K562 (cell line): ENCODE results near the gene MIDN. TPM values are rescaled to one million over a fixed set of nuclear protein-coding genes. Genes with fewer than 3 reads are reported as not detected.
A peak's percentile ranks its signal among the peaks of the same experiment; 100 is the strongest.

ENCODE experiments used
- BCOR ChIP-seq: fragments of 450-650 bp; IDR thresholded peaks from 2 replicates; pipeline ENCODE4 v1.6.1; 2016
- BMI1 ChIP-seq: fragments of 150-350 bp; IDR thresholded peaks from 2 replicates; pipeline ENCODE4 v1.6.1; 2014; ENCODE audit warnings: low read length
- CHD2 ChIP-seq: IDR thresholded peaks from 2 replicates; pipeline ENCODE4 v1.6.1; 2011; ENCODE audit warnings: low read depth, low read length
- E2F3 ChIP-seq: fragments of 250-450 bp; sonication (Bioruptor Pico); IDR thresholded peaks from 2 replicates; pipeline ENCODE4 v1.4.0; 2020; ENCODE audit warnings: mild to moderate bottlenecking
- FOXP1 ChIP-seq: sonication (generic); formaldehyde crosslinking; IDR thresholded peaks from 2 replicates; pipeline ENCODE4 v1.8.0; 2022; ENCODE audit warnings: mild to moderate bottlenecking, missing genetic modification reagents
- GTF2F1 ChIP-seq: IDR thresholded peaks from 2 replicates; pipeline ENCODE4 v1.6.1; 2011; ENCODE audit warnings: low read depth, low read length, improper control_type of control experiment
- IFI16 ChIP-seq: fragments of 250-450 bp; sonication (Bioruptor Pico); IDR thresholded peaks from 2 replicates; pipeline ENCODE4 v2.1.2; 2022; ENCODE audit warnings: mild to moderate bottlenecking, inconsistent platforms
- KLF1 ChIP-seq: fragments of 450-650 bp; IDR thresholded peaks from 2 replicates; pipeline ENCODE4 v1.6.1; 2016; ENCODE audit warnings: missing genetic modification characterization, missing compliant biosample characterization
- KLF10 ChIP-seq: fragments of 250-450 bp; sonication (Bioruptor Pico); IDR thresholded peaks from 2 replicates; pipeline ENCODE4 v1.6.1; 2021; ENCODE audit warnings: matching md5 sums
- MAFF ChIP-seq: IDR thresholded peaks from 2 replicates; pipeline ENCODE4 v1.6.1; 2012; ENCODE audit warnings: low read length, improper control_type of control experiment
- MTA1 ChIP-seq: fragments of 450-650 bp; IDR thresholded peaks from 2 replicates; pipeline ENCODE4 v1.6.1; 2017; ENCODE audit warnings: borderline replicate concordance
- NFIC ChIP-seq: fragments of 450-650 bp; IDR thresholded peaks from 2 replicates; pipeline ENCODE4 v1.6.1; 2017; ENCODE audit warnings: mild to moderate bottlenecking, inconsistent platforms
- NFYB ChIP-seq: IDR thresholded peaks from 2 replicates; pipeline ENCODE4 v1.6.1; 2011; ENCODE audit warnings: mild to moderate bottlenecking, moderate library complexity; ENCODE audit not compliant: insufficient read length; ENCODE audit errors: extremely low read depth
- NR2F6 ChIP-seq: fragments of 450-650 bp; formaldehyde crosslinking; IDR thresholded peaks from 2 replicates; pipeline ENCODE4 v1.4.0; 2020; ENCODE audit warnings: mild to moderate bottlenecking
- NRF1 ChIP-seq, 2 experiments: fragments of 450-650 bp; IDR thresholded peaks in 1 of 2; conservative IDR thresholded peaks in 1 of 2; 2 replicates each; pipeline ENCODE4 v1.6.1; 2014; ENCODE audit warnings: mild to moderate bottlenecking in 2 of 2
- PCBP2 ChIP-seq: fragments of 200-400 bp; formaldehyde crosslinking; IDR thresholded peaks from 2 replicates; pipeline ENCODE4 v1.6.1; 2018; ENCODE audit warnings: low read length, low read depth, mild to moderate bottlenecking, moderate library complexity; ENCODE audit not compliant: poor library complexity, severe bottlenecking
- PTBP1 ChIP-seq: fragments of 200-400 bp; formaldehyde crosslinking; IDR thresholded peaks from 2 replicates; pipeline ENCODE4 v1.6.1; 2017; ENCODE audit warnings: low read depth, low read length
- RAD21 ChIP-seq, 2 experiments: fragments of 250-450 bp in 1 of 2; fragments of 450-650 bp in 1 of 2; sonication (Bioruptor Pico) in 1 of 2; formaldehyde crosslinking in 1 of 2; IDR thresholded peaks in 1 of 2; conservative IDR thresholded peaks in 1 of 2; 2 replicates each; pipeline versions ENCODE4 v1.4.0 to v1.8.0; 2020 to 2022; ENCODE audit warnings: mild to moderate bottlenecking in 2 of 2, moderate library complexity in 1 of 2
- RBFOX2 ChIP-seq: fragments of 200-400 bp; formaldehyde crosslinking; IDR thresholded peaks from 2 replicates; pipeline ENCODE4 v1.6.1; 2017; ENCODE audit warnings: low read depth, mild to moderate bottlenecking, low read length, moderate library complexity
- RBM17 ChIP-seq: fragments of 200-400 bp; formaldehyde crosslinking; IDR thresholded peaks from 2 replicates; pipeline ENCODE4 v1.6.1; 2017; ENCODE audit warnings: low read depth, mild to moderate bottlenecking, low read length, borderline replicate concordance
- RHOXF2B ChIP-seq: fragments of 250-450 bp; sonication (Bioruptor Pico); conservative IDR thresholded peaks from 2 replicates; pipeline ENCODE4 v1.5.1; 2021
- SMAD2 ChIP-seq: fragments of 150-350 bp; IDR thresholded peaks from 2 replicates; pipeline ENCODE4 v1.6.1; 2014; ENCODE audit warnings: low read depth, mild to moderate bottlenecking, low read length
- SRSF1 ChIP-seq: fragments of 200-400 bp; formaldehyde crosslinking; IDR thresholded peaks from 2 replicates; pipeline ENCODE4 v1.6.1; 2017; ENCODE audit warnings: mild to moderate bottlenecking, low read depth, low read length, moderate library complexity
- SUPT5H ChIP-seq: fragments of 450-650 bp; IDR thresholded peaks from 2 replicates; pipeline ENCODE4 v1.6.1; 2016
- TCF7L2 ChIP-seq: fragments of 150-350 bp; IDR thresholded peaks from 2 replicates; pipeline ENCODE4 v1.6.1; 2016; ENCODE audit warnings: low read depth, mild to moderate bottlenecking, low read length, moderate library complexity
- WHSC1 ChIP-seq: IDR thresholded peaks from one replicate; pipeline ENCODE4 v1.6.1; 2012; ENCODE audit warnings: low read length, control low read depth, inconsistent platforms
- ZBTB7A ChIP-seq: IDR thresholded peaks from 2 replicates; pipeline ENCODE4 v1.6.1; 2011; ENCODE audit warnings: low read depth, mild to moderate bottlenecking, low read length, moderate library complexity, borderline replicate concordance; ENCODE audit not compliant: control insufficient read depth
- ZFP1 ChIP-seq: fragments of 450-650 bp; formaldehyde crosslinking; IDR thresholded peaks from 2 replicates; pipeline ENCODE4 v1.4.0; 2020; ENCODE audit warnings: mild to moderate bottlenecking, mixed read lengths
- polyA plus RNA-seq, 8 experiments: library from polyadenylated mRNA; depleted of rRNA in 4 of 8; stranded (reverse) in 5 of 8; unstranded in 3 of 8; fragments of >200 nt; fragmentation: Nextera tagmentation in 2 of 8; fragmentation: Illumina TruSeq in 1 of 8; extraction: Ambion mirVana in 2 of 8; extraction: Trizol in 1 of 8; gene quantifications; 2 replicates each; pipeline versions ENCODE4 v1.2.1 to v1.2.3, GENCODE V29; 2011 to 2014; ENCODE audit warnings: inconsistent platforms in 1 of 8, missing spikeins in 1 of 8
- total RNA-seq, 7 experiments: library from RNA; depleted of rRNA in 6 of 7; stranded (reverse); fragments of >200 nt in 6 of 7; fragmentation: Illumina TruSeq in 2 of 7; extraction: Trizol in 2 of 7; gene quantifications; 2 replicates each; pipeline versions ENCODE4 v1.2.1 to v1.2.3, GENCODE V29; 2011 to 2021; ENCODE audit warnings: low replicate concordance in 1 of 7
- TF ChIP-seq, protein P1 (sequence below): fragments of 250-450 bp; sonication (Bioruptor Pico); IDR thresholded peaks from 2 replicates; pipeline ENCODE4 v1.5.0; 2021; ENCODE audit warnings: mild to moderate bottlenecking, moderate library complexity

Gene MIDN
- total and polyA plus RNA-seq, 9 of the 15 experiments (the other 6 are each of a cell fraction or from before 2014, with no cell fraction given), result 0.17 to 120 (median 10.1) TPM

DNA sequence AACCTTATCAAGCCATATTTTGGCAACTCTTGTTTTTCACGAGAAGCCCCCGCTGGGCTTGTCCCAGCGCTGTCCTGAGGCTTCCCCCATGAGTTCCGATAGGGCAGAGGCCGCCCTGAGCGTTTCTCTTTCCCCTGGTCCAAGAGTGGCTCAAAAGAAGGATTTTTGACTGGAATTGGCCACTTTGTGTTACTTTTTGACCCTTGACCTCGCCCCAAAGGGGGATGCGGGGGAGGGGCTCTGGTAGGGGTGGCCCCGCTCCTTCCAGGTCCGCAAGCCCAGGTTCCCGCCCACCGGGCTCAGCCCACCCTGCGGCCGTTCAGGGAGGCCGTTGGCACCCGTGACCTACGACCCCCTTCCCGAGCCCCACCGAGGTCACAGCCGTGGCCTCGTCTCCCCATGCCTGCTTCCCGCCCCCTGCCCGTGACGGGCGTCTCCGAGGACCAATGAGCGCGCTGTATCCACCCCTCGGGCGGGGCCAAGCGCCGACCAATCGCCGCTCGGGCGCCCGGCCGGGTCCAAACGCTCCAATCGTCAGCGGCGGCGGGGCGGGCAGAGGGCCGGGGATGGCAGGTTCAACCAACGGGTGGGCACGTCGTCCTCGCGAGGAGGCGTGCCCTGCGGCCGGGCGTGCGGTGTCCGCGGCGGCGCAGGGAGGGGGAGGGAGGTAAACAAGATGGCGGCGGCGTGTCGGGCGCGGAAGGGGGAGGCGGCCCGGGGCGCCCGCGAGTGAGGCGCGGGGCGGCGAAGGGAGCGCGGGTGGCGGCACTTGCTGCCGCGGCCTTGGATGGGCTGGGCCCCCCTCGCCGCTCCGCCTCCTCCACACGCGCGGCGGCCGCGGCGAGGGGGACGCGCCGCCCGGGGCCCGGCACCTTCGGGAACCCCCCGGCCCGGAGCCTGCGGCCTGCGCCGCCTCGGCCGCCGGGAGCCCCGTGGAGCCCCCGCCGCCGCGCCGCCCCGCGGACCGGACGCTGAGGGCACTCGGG, 43.0 kb upstream of the MIDN start, which contains the start of gene STK11 (continued):
- TF ChIP-seq, protein P1, sequence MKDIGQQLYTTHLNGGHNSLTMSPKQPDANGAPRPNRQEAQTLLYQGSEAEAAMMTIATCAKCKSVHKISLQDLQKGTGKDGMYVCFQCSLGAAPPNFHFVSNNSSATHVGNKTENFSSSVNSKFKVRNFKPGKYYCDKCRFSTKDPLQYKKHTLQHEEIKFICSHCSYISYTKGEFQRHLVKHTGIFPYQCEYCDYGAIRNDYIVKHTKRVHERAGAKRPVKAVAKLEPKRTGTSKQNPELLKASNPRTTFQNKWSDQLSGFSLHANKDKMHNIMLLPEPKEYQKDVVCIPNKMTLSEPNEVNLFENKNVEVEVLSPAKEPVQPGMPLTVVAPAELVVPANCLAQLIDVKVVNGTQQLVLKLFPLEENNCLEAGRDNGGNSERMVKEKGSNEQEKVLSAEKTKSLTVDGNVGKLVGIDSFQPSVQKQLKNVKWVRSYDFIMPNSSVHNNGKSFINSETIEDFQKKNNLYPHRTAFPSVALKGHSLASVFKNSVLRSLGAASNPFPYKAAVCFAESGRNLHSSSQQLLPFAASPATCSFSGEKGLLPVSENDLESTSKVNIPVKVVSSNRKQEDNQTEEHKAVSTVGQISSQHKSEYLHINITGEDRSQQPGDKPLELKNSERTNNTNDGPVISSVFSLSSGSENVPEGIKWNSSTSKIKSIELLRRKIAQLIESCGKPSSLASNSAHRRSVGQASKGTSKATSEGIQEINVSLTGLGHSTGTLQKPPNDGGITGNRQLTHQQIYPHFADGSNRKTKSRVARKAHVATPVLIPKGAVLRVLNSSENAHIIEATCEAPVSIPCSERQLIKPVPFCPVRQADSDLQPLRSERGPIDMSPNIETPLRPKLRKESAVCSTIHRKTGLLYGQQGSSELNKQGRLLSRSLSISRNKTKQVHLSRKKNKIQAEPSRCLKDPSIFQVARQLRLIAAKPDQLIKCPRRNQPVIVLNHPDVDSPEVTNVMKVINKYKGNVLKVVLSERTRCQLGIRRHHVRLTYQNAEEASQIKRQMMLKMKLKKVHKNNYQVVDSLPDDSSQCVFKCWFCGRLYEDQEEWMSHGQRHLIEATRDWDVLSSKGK (CRISPR knock-in tag), result no peak
- peak; percentile 98 for TF ChIP-seq ZBTB7A
- TF ChIP-seq MTA1, result peak; percentile 23; the same call in 1 of the 2 replicates
- no peak for TF ChIP-seq FOXP1 (CRISPR knock-in tag)
- no peak for TF ChIP-seq PCBP2
- peak; percentile 84 for TF ChIP-seq CHD2
- no peak for TF ChIP-seq RAD21 (CRISPR knock-in tag; conservative IDR thresholded peaks at IDR 0.05 in 1 of 2, IDR thresholded peaks at IDR 0.05 in 1 of 2)
- no peak for TF ChIP-seq RHOXF2B (CRISPR knock-in tag)
- no peak for TF ChIP-seq GTF2F1
- peak; percentile 80 to 83 for TF ChIP-seq NRF1 (conservative IDR thresholded peaks at IDR 0.05 in 1 of 2, IDR thresholded peaks at IDR 0.05 in 1 of 2)
- no peak for TF ChIP-seq MAFF
- no peak for TF ChIP-seq RBM17
- TF ChIP-seq SRSF1, result no peak
- no peak for TF ChIP-seq IFI16
- no peak for TF ChIP-seq BCOR
- TF ChIP-seq KLF1 (tag), result no peak
- no peak for TF ChIP-seq ZFP1 (CRISPR knock-in tag)
- TF ChIP-seq E2F3, result 0 out of 2 replicates have a peak, but pooled peaks have one; percentile 45
- 0 out of 2 replicates have a peak, but pooled peaks have one; percentile 22 for TF ChIP-seq PTBP1
- no peak for TF ChIP-seq TCF7L2
- no peak for TF ChIP-seq SMAD2
- peak; percentile 88 for TF ChIP-seq RBFOX2
- TF ChIP-seq KLF10 (CRISPR knock-in tag), result no peak
- TF ChIP-seq NR2F6, result no peak
- no peak for TF ChIP-seq WHSC1
- TF ChIP-seq NFIC, result no peak
- peak; percentile 77 for TF ChIP-seq NFYB
- TF ChIP-seq BMI1, result no peak
- TF ChIP-seq SUPT5H, result peak; percentile 34; the same call in 1 of the 2 replicates
